Hematopoietic multipotent progenitor cell treated with erythropoietin and hydrocortisone succinate and interleukin-3 and kit ligand, for 8 days (in vitro differentiated cells): ENCODE data around the gene PPP4R4.

Experiments
- DNase-seq: peaks from one replicate; pipeline ENCODE4 v3.0.0-alpha.2; 2015

Gene PPP4R4

GRCh38 chr14:94312481-94313246 lies 138.5 kb downstream of the PPP4R4 start:
- DNase-seq = no peak

- DNase-seq = no peak
These were observed 140.0 kb downstream of the PPP4R4 start for GRCh38 chr14:94313991-94314655.

GRCh38 chr14:94314890-94315289 lies 140.8 kb downstream of the PPP4R4 start:
- DNase-seq = no peak

GRCh38 chr14:94316692-94317091 lies 142.6 kb downstream of the PPP4R4 start:
- no peak for DNase-seq

GRCh38 chr14:94317259-94317658 lies 143.1 kb downstream of the PPP4R4 start:
- no peak for DNase-seq

GRCh38 chr14:94320243-94320642 lies 146.1 kb downstream of the PPP4R4 start:
- DNase-seq = no peak

- no peak for DNase-seq
These were observed 147.5 kb downstream of the PPP4R4 start for GRCh38 chr14:94321421-94322271.

- no peak for DNase-seq
These were observed 148.8 kb downstream of the PPP4R4 start, which contains the start of gene SERPINA6 for GRCh38 chr14:94322648-94323570. SERPINA6 (minus strand) TSS chr14:94323336; CDS start chr14:94314648, 8,688 bp downstream.

- no peak for DNase-seq
These were observed 154.1 kb downstream of the PPP4R4 start for GRCh38 chr14:94328196-94328595.
